SK-N-SH treated with all-trans-retinoic acid at 6 μM for 48 hours (cell line): ENCODE data around the gene EID2.

Source experiments
- ATAC-seq: fragments of 200-7000 bp; cut with Tn5 transposase; 3 replicates; pipeline ENCODE4 v1.9.1; 2020; ENCODE audit warnings: mild to moderate bottlenecking, moderate library complexity
- ARNTL ChIP-seq: fragments of 450-650 bp; formaldehyde crosslinking; IDR thresholded peaks from 2 replicates; pipeline ENCODE4 v1.5.0; 2020; ENCODE audit warnings: low read depth, mild to moderate bottlenecking, moderate library complexity, borderline replicate concordance
- ESRRG ChIP-seq: fragments of 250-450 bp; sonication (Bioruptor Pico); IDR thresholded peaks from 2 replicates; pipeline ENCODE4 v1.6.1; 2021; ENCODE audit warnings: mild to moderate bottlenecking
- OSR1 ChIP-seq: fragments of 250-450 bp; sonication (Bioruptor Pico); IDR thresholded peaks from 2 replicates; pipeline ENCODE4 v1.8.0; 2022; ENCODE audit warnings: moderate library complexity, mild to moderate bottlenecking, inconsistent platforms
- SNAI2 ChIP-seq: fragments of 250-450 bp; sonication (Bioruptor Pico); IDR thresholded peaks from 2 replicates; pipeline ENCODE4 v1.5.0; 2020; ENCODE audit warnings: mild to moderate bottlenecking, moderate library complexity
- TCF4 ChIP-seq: fragments of 250-450 bp; sonication (Bioruptor Pico); IDR thresholded peaks from 2 replicates; pipeline ENCODE4 v1.8.0; 2021; ENCODE audit warnings: mild to moderate bottlenecking, moderate library complexity, borderline replicate concordance
- TOX ChIP-seq: fragments of 250-450 bp; sonication (Bioruptor Pico); IDR thresholded peaks from 2 replicates; pipeline ENCODE4 v1.8.0; 2021; ENCODE audit warnings: mild to moderate bottlenecking, moderate library complexity, borderline replicate concordance
- ZFP3 ChIP-seq: fragments of 250-450 bp; sonication (Bioruptor Pico); IDR thresholded peaks from 2 replicates; pipeline ENCODE4 v1.5.0; 2020; ENCODE audit warnings: mild to moderate bottlenecking, moderate library complexity
- ZNF565 ChIP-seq: fragments of 450-650 bp; formaldehyde crosslinking; conservative IDR thresholded peaks from 2 replicates; pipeline ENCODE4 v1.5.0; 2020; ENCODE audit warnings: low read depth, mild to moderate bottlenecking, moderate library complexity
- ZNF8 ChIP-seq: fragments of 450-650 bp; formaldehyde crosslinking; IDR thresholded peaks from 2 replicates; pipeline ENCODE4 v1.5.0; 2020; ENCODE audit warnings: mild to moderate bottlenecking, moderate library complexity
- TF ChIP-seq, protein P1 (sequence below): fragments of 250-450 bp; sonication (Bioruptor Pico); IDR thresholded peaks from 2 replicates; pipeline ENCODE4 v1.5.1; 2020; ENCODE audit warnings: low read depth, mild to moderate bottlenecking, moderate library complexity
- TF ChIP-seq, protein P2 (sequence below): fragments of 250-450 bp; sonication (Bioruptor Pico); IDR thresholded peaks from 2 replicates; pipeline ENCODE4 v1.8.0; 2020; ENCODE audit warnings: mild to moderate bottlenecking, moderate library complexity, borderline replicate concordance
- TF ChIP-seq, protein P3 (sequence below): fragments of 250-450 bp; sonication (Bioruptor Pico); IDR thresholded peaks from 2 replicates; pipeline ENCODE4 v1.5.1; 2021; ENCODE audit warnings: mild to moderate bottlenecking, moderate library complexity

The EID2 gene

DNA sequence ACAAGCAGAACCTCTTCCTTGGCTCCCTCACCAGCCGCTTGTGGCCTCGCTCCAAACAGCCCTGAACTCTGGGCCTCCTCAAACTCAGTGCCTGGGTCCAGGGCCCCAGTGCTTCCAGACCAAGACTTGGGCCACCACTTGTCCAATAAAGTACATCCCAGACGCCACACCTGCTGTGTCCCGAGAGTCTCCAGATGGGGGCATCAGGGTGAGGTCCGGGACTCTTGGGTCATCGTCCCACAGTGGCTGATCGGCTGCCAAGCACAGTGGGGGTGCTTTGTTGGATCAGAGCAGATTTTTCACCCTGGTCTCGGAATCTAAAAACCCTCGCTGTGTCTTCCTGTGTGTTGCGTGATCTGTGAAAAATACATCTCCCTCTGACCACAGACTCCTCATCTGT, 50.2 kb downstream of the EID2 start:
- TF ChIP-seq ZNF565 (no peak), OSR1 (no peak), TOX (no peak), ESRRG (CRISPR knock-in tag) (no peak), ZNF8 (CRISPR knock-in tag) (no peak), TCF4 (no peak), ARNTL (CRISPR knock-in tag) (no peak), SNAI2 (CRISPR knock-in tag) (no peak), ZFP3 (CRISPR knock-in tag) (no peak)
- TF ChIP-seq, protein P1, sequence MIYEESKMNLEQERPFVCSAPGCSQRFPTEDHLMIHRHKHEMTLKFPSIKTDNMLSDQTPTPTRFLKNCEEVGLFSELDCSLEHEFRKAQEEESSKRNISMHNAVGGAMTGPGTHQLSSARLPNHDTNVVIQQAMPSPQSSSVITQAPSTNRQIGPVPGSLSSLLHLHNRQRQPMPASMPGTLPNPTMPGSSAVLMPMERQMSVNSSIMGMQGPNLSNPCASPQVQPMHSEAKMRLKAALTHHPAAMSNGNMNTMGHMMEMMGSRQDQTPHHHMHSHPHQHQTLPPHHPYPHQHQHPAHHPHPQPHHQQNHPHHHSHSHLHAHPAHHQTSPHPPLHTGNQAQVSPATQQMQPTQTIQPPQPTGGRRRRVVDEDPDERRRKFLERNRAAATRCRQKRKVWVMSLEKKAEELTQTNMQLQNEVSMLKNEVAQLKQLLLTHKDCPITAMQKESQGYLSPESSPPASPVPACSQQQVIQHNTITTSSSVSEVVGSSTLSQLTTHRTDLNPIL (CRISPR knock-in tag): no peak
- TF ChIP-seq, protein P2, sequence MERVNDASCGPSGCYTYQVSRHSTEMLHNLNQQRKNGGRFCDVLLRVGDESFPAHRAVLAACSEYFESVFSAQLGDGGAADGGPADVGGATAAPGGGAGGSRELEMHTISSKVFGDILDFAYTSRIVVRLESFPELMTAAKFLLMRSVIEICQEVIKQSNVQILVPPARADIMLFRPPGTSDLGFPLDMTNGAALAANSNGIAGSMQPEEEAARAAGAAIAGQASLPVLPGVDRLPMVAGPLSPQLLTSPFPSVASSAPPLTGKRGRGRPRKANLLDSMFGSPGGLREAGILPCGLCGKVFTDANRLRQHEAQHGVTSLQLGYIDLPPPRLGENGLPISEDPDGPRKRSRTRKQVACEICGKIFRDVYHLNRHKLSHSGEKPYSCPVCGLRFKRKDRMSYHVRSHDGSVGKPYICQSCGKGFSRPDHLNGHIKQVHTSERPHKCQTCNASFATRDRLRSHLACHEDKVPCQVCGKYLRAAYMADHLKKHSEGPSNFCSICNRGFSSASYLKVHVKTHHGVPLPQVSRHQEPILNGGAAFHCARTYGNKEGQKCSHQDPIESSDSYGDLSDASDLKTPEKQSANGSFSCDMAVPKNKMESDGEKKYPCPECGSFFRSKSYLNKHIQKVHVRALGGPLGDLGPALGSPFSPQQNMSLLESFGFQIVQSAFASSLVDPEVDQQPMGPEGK (CRISPR knock-in tag): no peak
- TF ChIP-seq, protein P3, sequence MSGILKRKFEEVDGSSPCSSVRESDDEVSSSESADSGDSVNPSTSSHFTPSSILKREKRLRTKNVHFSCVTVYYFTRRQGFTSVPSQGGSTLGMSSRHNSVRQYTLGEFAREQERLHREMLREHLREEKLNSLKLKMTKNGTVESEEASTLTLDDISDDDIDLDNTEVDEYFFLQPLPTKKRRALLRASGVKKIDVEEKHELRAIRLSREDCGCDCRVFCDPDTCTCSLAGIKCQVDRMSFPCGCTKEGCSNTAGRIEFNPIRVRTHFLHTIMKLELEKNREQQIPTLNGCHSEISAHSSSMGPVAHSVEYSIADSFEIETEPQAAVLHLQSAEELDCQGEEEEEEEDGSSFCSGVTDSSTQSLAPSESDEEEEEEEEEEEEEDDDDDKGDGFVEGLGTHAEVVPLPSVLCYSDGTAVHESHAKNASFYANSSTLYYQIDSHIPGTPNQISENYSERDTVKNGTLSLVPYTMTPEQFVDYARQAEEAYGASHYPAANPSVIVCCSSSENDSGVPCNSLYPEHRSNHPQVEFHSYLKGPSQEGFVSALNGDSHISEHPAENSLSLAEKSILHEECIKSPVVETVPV (CRISPR knock-in tag): no peak
- TF ChIP-seq, all 23 proteins: peak for 0
- ATAC-seq: no peak
